Omental fat pad (tissue), 4 donors: ENCODE data around the gene RILPL2. TPM values are rescaled to one million over a fixed set of nuclear protein-coding genes. Genes with fewer than 3 reads are reported as not detected.
"Not testable (repeated sequence)": the region's sequence is repeated elsewhere in the genome, so short reads cannot be mapped to it uniquely, and the experiment has no call there.

Experiments
- ATAC-seq: fragments of 150-250 bp; one replicate; pipeline ENCODE4 v1.9.1; 2016; ENCODE audit warnings: mild to moderate bottlenecking, moderate library complexity; ENCODE audit not compliant: low FRiP score
- DNase-seq: peaks from one replicate; pipeline ENCODE4 v3.0.0-alpha.2; 2019; ENCODE audit warnings: low spot score
- total RNA-seq, 4 donors: library from RNA; depleted of rRNA; stranded (reverse); fragments of >200 nt; gene quantifications; one replicate each; pipeline ENCODE4 v1.1.0, GENCODE V29; 2016
- TF ChIP-seq, protein P1 (sequence below), 3 donors: fragments of 450-650 bp; IDR thresholded peaks; one replicate each; pipeline ENCODE4 v1.5.1; 2016 to 2017; ENCODE audit warnings: antibody characterized with exemption in 3 of 3, mild to moderate bottlenecking in 3 of 3, moderate library complexity in 2 of 3

RILPL2 gene, protein sequence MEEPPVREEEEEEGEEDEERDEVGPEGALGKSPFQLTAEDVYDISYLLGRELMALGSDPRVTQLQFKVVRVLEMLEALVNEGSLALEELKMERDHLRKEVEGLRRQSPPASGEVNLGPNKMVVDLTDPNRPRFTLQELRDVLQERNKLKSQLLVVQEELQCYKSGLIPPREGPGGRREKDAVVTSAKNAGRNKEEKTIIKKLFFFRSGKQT
- total RNA-seq, result 10 to 100 TPM in 2 of 4 donors, 1 to 10 TPM in 2; 8.9 to 12.7 (median 10.1) TPM

GRCh38 chr12:123436017-123436964 lies at the start of gene RILPL2:
Gene RILPL2 (minus strand): TSS chr12:123436684. CDS start chr12:123436420, 264 bp downstream.
- DNase-seq (peak; percentile 62), ATAC-seq (peak; percentile 97)
- TF ChIP-seq, protein P1, sequence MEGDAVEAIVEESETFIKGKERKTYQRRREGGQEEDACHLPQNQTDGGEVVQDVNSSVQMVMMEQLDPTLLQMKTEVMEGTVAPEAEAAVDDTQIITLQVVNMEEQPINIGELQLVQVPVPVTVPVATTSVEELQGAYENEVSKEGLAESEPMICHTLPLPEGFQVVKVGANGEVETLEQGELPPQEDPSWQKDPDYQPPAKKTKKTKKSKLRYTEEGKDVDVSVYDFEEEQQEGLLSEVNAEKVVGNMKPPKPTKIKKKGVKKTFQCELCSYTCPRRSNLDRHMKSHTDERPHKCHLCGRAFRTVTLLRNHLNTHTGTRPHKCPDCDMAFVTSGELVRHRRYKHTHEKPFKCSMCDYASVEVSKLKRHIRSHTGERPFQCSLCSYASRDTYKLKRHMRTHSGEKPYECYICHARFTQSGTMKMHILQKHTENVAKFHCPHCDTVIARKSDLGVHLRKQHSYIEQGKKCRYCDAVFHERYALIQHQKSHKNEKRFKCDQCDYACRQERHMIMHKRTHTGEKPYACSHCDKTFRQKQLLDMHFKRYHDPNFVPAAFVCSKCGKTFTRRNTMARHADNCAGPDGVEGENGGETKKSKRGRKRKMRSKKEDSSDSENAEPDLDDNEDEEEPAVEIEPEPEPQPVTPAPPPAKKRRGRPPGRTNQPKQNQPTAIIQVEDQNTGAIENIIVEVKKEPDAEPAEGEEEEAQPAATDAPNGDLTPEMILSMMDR (IDR thresholded peaks at IDR 0.05), result no peak

- ATAC-seq, result no peak
- TF ChIP-seq, protein P1 (IDR thresholded peaks at IDR 0.05), result no peak
These were observed 49.3 kb upstream of the RILPL2 start for GRCh38 chr12:123485756-123486155.

GRCh38 chr12:123483602-123484248 lies 47.2 kb upstream of the RILPL2 start:
- ATAC-seq (no peak), DNase-seq (no peak)
- TF ChIP-seq, protein P1 (IDR thresholded peaks at IDR 0.05), result no peak

More at GRCh38 chr12:123485756-123486155, 49.3 kb upstream of the RILPL2 start:
- no peak for DNase-seq

DNA sequence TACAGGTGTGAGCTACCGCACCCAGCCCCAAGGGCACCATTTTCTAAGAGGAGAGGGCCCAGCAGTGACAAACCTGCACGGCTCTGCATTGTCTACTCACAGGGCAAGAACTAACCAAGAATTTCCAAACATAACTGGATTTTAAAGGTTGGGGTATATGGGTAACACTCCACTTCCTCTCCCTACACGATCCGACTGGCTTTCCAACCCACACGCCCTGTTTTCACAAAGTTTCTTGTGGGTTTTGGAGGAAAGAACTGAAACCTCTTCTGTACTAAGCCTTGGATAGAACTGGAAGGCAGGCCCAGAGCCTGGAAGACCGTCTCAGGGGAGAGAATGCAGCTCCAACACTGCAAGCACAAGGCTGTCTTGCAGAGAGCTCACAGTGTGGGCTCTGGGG lies 46.4 kb upstream of the RILPL2 start:
- no peak for DNase-seq
- TF ChIP-seq, protein P1 (IDR thresholded peaks at IDR 0.05), result no peak
- no peak for ATAC-seq

GRCh38 chr12:123481251-123481650 lies 44.8 kb upstream of the RILPL2 start:
- ATAC-seq, result not testable (repeated sequence)

DNA sequence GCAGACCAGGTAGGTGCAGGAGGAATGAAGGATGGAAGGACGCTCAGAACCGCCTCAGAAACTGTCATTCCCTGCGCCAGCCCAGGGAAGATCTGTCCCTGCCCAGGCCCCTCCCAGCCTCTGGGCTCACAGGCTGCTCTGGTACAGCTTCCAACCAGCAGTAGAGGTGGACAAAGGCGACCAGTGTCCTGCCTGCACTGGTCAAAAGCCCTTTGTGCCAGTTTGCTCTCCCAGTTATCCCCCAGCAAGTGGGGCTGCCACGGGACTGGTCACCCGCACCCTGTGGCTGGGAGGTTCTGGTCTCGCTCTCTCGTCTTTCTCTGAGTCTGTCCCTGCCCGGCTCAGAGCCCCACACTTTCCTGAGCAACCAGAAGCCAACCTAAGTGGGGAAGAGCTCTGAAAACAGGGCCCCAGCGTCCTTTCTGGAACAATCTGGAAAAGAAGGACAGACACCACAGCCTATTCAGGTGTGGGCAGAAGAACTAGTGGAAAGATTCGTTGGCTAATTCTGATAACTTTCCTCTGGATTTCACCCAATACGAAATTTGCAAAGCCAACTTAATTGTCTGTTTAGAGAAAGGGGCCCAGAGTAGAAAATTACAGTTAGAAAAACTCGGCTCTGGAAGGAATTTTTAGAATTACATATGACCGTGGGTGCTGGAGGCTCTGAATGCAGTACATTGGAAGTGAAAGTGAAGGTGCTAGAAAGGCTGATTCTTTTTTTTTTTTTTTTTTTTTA lies 43.1 kb upstream of the RILPL2 start:
- DNase-seq (no peak), ATAC-seq (no peak)
- TF ChIP-seq, protein P1 (IDR thresholded peaks at IDR 0.05), result no peak

More at GRCh38 chr12:123481251-123481650, 44.8 kb upstream of the RILPL2 start:
- DNase-seq, result not testable (repeated sequence)
